HG02610 (cell line): ENCODE measurements around the gene WSB2.
"Not testable (repeated sequence)": the region's sequence is repeated elsewhere in the genome, so short reads cannot be mapped to it uniquely, and the experiment has no call there.

Experiments used
- ATAC-seq: cut with Tn5 transposase; IDR thresholded peaks from one replicate; pipeline ENCODE4 v1.9.1; 2021; ENCODE audit warnings: mild to moderate bottlenecking, moderate library complexity; ENCODE audit not compliant: unreplicated experiment

WSB2 gene

DNA sequence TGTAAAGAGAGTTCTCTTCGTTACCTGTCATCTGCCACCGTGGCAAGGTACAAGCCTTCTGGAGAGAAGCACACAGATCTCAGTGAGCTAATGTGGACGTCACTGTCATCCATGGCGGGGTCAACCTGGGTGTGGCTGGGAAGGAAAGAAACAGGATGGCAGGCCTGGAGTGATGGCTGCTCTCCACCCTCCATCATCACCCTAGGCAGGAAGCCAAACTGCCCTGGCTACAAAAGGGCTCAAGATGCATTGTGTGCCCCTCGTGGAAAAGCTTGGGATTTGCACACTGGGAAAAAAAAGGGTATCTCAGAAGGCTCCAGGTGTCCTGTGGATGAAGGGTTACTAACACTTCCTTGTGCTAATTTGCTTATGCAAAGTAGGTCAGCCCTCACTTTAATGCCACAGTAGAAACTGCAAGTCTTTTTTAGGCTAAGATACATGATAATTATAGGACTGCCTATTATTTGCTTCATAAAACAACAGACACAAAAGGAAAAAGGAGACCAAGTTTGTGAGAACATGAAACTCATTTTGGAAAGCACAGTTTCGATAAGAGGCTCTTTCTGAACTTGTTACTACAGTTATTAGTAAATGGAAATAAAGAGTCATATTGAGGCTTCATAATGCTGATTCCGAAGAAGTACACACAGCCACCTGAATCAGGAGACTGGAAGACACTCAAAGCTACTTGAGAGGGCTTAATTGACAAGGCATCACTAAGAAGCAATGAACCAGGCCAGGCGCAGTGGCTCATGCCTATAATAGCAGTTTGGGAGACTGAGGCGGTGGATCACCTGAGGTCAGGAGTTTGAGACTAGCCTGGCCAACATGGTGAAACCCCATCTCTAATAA is 25.6 kb downstream of the WSB2 start:
- peak; percentile 84 for ATAC-seq

DNA sequence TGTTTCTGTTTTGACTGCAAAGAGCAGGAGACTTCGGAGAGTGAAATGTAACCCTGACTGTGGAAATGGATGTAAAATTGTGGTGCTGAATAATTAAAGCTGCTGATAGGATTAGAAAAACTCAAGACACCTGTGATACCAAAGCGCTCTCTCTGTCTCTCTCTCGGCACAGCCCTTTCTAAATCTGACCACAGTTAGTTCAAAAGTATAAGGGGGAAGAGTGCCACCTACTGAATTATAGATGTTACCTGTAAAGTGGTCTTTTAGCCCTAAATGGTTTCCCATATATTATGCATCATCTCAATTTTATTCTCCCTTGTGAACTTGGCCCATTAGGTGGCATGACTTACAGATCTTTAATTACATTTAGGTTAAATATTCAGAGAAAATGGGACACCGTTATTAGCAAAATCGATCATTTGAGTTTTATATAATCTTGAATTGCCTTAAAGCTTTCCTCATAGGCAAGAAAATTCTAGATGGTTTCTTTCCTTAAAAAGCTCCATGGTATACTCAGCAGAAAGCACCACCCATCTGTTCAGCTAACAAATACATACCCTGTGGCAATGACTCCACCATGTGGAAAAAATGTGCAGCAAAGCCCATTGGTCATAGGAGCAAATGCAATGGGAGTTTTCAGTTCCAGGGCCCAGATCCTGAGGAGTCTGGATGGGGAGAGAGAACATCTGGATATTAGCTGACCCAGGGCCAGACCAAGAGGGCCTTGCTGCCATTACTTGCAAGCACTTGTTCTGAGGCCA is 26.4 kb downstream of the WSB2 start:
- ATAC-seq = no peak

DNA sequence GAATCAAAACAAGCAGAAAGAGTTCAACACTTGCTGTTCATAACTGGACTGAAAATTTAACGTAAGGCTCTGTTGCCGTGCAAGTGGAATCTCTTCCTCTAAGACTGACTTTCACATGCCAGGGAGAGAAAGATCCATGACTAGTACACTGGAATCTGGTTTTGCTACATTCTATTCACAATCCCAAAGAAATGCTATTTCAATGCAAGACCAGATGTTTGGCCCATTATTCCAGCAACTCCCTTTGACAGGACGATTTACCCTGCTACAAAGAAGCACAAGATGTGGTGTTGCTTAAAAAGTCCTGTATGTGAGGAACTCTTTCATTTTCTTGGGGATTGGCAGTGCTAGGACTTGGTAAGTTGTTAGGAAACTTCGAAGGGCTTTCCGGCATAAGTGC is 27.1 kb downstream of the WSB2 start:
- no peak for ATAC-seq

DNA sequence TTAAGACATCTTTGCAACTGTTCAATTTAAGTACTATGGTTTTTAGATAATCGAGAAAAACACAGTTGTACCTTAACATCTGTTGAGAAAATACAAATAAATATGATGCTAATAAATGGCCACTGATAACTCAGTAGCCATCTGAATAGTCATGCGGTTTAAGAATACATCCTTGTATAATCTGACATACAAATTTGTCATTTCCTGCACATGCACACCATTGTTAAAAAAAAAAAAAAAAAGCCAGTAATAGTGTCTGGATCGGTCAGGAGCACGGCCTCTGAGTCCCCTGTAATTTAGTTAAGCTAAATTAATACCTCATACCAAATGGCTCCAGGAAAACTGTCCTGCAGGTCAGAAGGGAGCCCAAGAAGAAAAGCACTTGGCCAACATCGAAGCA is 27.7 kb downstream of the WSB2 start:
- no peak for ATAC-seq

DNA sequence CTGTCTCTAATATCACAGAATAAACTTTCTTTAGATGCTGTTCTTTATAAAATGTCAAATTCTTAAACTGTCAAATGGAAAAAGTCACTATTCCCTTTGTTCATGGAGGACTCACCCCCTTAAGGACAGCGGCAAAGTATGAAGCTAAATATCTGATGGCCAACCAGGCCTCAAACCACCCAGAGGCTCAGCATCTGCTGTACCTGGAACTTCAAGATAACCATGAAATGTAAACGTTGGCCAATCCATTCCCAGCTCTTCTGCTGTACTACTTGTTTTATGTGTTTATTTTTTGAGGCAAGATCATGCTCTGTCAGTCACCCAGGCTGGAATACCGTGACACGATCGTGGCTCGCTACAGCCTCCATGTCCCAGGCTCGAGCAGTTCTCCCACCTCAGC is 28.8 kb downstream of the WSB2 start:
- ATAC-seq = no peak

DNA sequence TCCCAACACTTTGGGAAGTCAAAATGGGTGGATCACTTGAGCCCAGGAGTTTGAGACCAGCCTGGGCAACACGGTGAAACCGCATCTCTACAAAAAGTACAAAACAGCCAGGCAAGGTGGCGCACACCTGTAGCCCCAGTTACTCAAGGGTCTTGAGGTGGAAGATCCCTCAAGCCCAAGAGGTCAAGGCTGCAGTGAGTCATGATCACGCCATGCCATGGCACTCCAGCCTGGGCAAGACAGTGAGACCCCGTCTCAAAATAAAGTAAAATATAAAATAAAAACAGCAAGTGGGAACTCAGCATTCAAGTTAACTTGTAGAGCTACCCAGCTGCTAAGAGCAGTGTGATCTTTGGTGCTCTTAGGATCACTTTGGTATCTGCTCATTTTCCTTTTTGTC is 31.8 kb downstream of the WSB2 start:
- ATAC-seq = no peak

DNA sequence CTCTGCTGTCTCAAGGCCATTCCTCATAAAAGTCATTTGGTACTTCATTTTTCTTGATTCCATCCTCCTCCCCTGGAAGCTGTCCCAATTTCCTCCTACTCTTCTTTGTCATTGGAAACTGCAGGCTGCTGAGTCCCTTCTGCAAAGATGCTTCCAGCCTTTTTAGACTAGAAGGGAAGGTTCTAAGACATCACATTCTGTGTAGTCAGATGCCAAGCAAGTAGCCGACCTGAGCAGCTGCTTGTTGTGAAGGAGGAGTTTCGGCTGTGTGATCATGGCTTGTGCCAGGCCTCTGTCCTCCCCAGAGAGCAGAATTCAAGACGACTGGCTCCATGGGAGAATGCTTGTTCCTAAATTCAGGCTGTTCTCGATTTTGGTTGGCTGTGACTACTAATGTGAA is 35.8 kb downstream of the WSB2 start:
- ATAC-seq = no peak

DNA sequence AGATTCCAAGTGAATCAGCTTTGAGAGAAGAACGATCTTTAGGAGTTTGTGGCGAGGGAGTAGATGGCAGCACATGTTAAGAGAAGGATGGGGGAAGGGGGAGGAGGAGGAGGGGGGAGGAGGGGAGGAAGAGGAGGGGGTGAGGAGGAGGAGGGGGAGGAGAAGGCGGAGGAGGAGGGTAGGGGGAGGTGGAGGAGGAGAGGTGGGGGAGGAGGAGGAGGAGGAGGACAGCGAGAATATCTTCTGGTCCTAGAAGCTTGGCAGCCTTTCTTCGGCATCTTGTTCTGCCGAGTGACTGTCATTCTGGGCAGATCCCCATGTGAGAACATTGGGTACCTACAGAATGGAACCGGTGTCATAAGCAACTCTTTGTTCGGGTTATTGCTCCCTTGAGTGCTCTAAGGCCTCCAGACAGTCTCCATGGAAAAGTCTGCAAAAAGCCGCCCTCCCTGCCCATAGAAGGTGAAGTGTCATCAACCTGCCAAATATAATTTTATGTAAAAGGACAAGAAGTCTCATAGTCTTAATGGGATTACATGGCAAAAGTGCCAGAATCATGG is 37.6 kb downstream of the WSB2 start:
- ATAC-seq = no peak

DNA sequence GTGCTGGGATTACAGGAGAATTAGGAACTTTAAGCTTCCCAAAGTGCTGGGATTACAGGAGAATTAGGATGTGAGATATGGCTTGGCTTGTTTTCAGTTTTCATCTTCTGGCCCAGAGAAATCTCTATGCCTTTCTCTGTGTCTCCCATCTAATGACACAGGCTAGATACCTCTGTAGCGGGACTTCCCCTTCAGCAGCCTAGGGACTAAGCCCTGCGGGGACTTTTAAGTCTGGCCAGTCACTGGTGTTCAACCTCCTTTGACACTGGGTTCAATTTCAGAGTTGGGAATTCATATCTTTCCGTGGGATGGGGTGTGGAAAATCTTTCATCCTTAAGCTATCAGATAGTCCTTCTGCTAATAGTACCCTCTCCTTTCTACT is 38.3 kb downstream of the WSB2 start:
- ATAC-seq = no peak

DNA sequence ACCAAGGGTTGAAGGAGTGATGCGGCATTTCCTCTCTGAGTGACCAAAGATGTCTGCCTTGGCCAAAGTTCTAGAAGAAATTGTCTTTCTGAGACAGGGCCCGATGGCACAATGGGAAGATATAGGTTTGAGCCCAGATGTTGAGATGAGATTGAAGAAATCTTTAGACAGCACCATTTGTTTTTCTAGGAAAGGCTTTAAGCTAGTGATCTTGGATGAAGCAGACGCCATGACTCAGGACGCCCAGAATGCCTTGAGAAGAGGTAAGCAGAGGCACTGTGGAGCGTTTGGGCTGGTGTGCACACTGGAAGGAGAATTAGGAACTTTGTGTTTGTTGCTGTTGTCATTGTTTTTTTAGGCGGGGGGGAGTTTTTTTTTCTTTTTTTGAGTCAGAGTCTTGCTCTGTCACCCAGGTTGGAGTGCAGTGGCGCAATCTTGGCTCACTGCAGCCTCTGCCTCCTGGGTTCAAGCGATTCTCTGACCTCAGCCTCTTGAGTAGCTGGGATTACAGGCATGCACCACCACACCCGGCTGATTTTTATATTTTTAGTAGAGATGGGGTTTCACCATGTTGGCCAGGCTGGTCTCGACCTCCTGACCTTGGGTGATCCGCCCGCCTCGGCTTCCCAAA is 38.8 kb downstream of the WSB2 start:
- not testable (repeated sequence) for ATAC-seq

DNA sequence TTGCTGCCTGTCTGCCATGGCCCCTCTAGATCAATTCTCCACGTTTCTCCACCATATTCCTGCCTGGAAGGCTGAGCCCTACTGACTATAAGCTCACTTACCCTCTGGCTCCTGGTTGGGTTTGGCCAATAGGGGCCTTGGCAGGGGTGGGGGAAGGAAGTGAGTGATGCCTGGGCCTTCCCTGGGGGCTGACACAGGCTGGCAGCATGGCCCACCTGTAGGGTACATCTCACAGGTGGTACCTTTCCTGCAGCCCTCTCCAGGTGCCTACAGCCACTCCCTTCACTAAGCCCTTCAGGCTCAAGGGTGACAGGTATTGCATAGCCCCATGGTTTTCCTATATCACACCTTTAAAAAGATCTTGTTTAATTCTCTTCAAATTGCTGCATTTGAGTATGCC is 40.9 kb downstream of the WSB2 start:
- ATAC-seq = no peak

DNA sequence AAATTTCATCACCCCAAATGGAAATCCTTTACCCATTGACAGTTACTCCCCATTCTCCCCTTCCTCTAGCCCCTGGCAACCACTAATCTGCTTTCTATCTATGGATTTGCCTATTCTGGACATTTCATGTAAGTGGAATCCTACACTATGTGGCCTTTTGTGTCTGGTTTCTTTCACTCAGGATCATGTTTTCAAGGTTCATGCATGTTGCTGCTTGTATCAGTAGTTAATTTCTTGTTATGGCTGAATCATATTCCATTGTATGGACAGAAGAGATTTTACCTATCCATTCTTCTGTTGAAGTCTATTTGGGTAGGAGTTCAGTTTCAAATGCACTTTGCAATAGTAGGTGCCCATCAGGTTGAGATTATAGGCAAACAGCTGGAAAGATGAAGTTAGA is 43.1 kb downstream of the WSB2 start:
- ATAC-seq = no peak

DNA sequence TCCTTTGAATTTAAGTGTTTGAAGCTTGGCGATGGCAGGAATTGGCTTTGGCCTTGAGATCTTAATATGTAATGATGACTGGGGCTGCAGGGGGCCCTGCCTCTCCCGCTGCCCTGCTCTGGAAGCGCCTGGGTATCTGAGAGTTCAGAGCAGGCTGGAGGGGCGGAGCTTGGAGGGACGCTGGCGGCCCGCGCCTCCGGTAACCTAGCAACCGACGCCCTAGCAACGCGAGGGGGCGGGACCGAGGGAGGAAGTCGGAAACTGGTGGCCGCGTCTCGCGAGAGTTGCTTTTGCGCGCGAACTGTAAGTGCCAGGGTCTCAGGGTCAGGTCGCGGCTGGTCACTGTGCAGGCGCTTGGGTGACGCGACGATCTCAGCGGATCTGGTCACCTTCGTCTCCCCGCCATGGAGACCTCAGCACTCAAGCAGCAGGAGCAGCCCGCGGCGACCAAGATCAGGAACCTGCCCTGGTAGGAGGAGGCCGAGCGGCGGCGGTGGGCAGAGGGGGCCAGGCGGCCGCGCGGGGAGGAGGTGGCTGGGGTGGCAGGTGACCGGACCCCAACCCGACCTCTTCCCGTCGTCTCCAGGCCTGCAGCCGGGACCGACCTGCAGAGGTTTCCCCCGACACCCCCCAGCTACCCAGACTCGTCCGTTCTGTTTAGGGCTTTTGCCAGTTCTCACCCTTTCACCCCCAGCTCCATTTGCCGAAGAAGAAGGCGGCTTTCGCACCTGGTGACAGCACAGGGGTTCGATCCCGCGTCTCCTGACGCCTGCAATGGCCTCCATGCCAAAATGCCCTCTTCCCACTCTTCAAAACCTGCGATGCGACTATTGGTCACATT is 44.3 kb downstream of the WSB2 start, which contains the start of gene RFC5:
TSS of gene RFC5 (plus strand) at position 280 of the 841 bp plus-strand sequence. CDS start at position 405, 125 bp downstream.
- ATAC-seq = peak; percentile 97

DNA sequence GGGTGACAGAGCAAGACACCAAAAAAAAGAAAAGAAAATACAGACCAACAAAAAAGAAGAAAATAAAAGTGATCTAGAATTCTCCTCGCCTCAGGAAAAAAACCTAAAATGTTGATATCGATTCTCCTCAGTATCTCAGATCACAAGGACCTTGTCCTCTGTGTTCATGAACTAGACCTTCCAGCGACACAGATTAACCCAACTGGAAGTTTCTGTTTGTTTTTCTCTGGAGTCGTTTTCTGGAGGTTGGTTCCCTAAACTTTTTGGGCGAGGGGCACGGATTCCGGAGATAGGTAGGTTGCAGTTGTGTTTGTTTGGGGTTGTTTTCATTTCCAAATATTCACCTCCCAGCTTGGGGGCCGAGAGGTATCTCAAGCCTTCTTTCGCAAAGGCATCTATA is 45.0 kb downstream of the WSB2 start:
- ATAC-seq = no peak

DNA sequence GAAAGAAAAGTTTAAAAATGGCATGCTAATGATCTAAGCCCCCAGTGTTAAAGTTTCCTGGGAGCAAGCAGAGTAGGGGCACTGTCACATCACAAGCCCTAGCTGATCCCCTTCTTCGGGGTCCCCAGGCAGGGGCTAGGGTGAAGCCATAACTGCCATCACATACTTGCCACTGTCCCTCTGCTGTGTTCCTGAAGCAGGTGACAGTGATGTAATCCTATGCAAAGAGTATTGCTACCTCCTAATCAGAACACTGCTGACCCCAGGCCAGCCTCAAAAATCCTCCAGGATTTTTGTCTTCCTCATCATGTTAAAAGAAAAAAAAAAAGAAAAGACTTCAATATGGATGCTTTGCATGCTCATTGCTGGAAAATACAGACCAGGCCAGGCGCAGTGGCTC is 45.7 kb downstream of the WSB2 start:
- ATAC-seq = no peak

DNA sequence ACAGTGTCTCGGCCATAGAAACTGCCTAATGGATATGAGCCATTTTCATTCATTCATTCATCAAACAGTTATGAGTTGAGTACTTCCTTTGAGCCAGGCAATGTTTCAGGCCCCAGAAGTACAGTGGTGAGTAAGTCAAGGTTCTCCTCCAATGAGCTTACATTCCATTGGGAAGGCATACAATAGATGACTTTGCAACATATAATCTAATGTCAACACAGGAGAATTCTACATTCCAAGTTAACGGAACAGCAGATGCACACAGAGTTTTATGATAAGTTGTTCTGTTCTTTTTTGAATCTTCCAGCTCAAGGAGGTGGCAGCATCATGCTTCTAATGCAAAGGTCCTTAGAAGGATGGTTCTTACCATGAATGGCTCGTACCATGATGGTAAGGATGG is 47.7 kb downstream of the WSB2 start:
- ATAC-seq = no peak

DNA sequence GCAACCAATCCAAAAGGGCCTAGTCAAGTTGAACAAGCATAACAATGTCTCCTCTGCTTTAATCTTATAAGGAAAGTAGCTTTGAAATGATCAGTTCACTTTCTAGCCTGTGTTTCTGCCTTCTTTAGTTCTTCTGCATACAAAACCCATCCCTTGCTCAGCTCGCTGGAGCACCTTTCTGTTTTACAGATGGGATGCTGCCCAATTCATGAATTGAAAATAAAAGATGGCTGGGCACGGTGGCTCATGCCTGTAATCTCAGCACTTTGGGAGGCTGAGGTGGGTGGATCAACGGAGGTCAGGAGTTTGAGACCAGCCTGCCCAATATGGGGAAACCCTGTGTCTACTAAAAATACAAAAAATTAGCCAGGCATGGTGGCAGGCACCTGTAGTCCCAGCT is 49.0 kb downstream of the WSB2 start:
- no peak for ATAC-seq

DNA sequence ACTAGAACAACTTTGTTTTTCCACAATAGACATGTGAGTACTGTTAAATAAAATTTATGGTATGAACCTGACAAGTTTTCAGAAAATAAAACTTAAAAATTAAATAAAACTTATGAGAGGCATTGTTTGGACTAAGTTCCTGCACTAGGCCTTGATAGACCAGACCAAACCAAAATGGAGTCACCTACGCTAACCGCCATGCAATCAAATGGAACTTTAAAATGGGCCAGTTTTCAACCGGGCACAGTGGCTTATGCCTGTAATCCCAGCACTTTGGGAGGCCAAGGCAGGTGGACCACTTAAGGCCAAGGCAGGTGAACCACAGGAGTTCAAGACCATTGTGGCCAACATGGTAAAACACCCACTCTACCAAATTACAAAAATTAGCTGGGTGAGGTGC is 49.6 kb downstream of the WSB2 start:
- no peak for ATAC-seq

DNA sequence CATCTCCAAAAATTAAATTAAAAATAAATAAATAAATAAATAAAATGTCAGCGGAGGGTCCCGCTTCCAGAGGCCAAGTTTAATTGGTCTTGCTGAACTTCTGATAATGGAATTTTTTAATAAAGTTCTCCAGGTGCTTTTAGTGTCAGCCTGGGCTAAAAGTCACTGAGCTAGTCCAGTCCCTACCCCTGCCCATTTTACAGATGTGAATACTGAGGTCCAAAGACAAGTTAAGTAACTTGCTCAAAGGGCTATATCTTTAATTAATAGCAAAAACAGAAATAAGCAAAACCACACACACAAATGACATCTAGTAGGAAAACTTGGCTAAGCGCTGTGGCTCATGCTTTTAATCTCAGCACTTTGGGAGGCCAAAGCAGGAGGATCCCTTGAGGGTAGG is 50.1 kb downstream of the WSB2 start:
- ATAC-seq = no peak

DNA sequence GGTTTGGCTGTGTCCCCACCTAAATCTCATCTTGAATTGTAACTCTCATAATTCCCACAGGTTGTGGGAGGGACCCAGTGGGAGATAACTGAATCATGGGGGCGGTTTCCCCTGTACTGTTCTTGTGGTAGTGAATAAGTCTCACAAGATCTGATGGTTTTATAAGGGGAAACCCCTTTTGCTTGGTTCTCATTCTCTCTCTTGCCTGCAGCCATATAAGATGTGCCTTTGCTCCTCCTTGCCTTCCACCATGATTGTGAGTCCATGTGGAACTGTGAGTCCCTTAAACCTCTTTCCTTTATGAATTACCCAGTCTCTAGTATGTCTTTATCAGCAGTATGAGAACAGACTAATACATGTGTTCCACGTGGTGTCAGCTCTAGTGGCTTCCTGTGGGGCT is 61.2 kb downstream of the WSB2 start:
- ATAC-seq = not testable (repeated sequence)

DNA sequence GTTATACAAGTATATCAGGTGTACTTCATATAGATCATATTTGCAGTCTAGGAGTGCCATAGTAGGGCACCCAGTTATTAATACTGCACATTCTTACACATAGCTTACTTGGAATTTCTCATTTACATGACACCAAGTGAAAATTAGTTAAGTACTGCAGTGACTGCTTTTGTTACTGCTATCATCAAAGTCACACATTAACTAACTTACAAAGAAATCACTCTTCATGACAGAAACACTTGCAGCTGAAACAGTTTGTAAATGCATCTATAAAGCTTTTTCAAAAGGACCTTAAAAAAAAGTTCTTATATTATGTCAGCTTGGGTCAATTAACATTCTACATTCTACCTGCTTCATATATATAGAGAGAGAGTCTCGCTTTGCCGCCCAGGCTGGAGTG is 62.3 kb downstream of the WSB2 start:
- no peak for ATAC-seq
